ENCODE measurements around the gene SEPTIN2. TPM values are rescaled to one million over a fixed set of nuclear protein-coding genes. Genes with fewer than 3 reads are reported as not detected.

SEPTIN2 gene
- total RNA-seq, 2 experiments from 2014 or later, result 198 to 275 TPM

DNA sequence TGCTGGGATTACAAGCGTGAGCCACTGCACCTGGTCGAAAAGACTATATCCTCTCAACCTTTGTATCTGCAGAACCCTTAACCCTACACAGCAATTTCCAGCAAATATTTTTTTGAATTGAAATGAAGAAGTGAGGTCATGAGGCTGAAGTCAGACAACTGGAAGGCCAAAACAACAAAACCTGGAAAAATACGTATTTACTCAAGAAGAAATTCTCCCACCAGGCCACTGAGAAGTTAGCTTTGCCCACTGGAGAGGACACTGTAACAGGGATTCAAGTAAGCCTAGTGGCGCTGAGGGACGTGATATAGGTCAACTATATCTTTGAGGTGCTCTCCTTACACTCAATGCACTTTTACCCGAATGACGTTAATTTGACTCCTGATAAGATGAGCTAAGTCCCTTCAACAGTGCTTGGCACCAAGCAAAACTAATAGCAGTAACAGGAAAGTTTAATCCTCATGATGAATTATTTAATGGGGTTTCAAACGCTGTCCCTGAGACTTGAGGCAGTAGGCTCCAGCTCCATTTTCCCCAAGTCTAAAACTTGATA lies 2.1 kb upstream of the SEPTIN2 start:
- intact Hi-C loops (cut with micrococcal nuclease; ENCODE audit: unreplicated experiment), result loop anchor here (2.0 to 10.0 kb wide), 2 partner anchors 43 to 729 kb away; partner anchors contain the start of genes CAPN10 and FARP2
- H3K4me1 ChIP-seq (ENCODE audit: insufficient read depth, low read length, poor library complexity, severe bottlenecking), result peaks cover 64% of the 10 kb centered on the region
- H3K4me2 ChIP-seq (ENCODE audit: low read length), result peak overlapping the region; percentile 80
- peaks cover 18% of the 10 kb centered on the region; the same call in 1 of the 2 replicates for H3K36me3 ChIP-seq (ENCODE audit: insufficient read depth, low read length)
- H2AFZ ChIP-seq (ENCODE audit: low read length), result no peak overlapping the region
- peak overlapping the region; percentile 96 for H3K4me3 ChIP-seq (ENCODE audit: low read depth, low read length, poor library complexity, severe bottlenecking)
- TF ChIP-seq EZH2phosphoT487 (IDR thresholded peaks at IDR 0.05; ENCODE audit: borderline replicate concordance, low read depth, low read length), result no peak
- TF ChIP-seq, protein P1, sequence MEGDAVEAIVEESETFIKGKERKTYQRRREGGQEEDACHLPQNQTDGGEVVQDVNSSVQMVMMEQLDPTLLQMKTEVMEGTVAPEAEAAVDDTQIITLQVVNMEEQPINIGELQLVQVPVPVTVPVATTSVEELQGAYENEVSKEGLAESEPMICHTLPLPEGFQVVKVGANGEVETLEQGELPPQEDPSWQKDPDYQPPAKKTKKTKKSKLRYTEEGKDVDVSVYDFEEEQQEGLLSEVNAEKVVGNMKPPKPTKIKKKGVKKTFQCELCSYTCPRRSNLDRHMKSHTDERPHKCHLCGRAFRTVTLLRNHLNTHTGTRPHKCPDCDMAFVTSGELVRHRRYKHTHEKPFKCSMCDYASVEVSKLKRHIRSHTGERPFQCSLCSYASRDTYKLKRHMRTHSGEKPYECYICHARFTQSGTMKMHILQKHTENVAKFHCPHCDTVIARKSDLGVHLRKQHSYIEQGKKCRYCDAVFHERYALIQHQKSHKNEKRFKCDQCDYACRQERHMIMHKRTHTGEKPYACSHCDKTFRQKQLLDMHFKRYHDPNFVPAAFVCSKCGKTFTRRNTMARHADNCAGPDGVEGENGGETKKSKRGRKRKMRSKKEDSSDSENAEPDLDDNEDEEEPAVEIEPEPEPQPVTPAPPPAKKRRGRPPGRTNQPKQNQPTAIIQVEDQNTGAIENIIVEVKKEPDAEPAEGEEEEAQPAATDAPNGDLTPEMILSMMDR (conservative IDR thresholded peaks at IDR 0.05; ENCODE audit: low read length), result no peak
- H3K9me3 ChIP-seq (ENCODE audit: low read length), result no peaks in the 10 kb centered on the region
- peaks cover 88% of the 10 kb centered on the region for H3K79me2 ChIP-seq (ENCODE audit: insufficient read depth, low read depth, low read length)
- H4K20me1 ChIP-seq (ENCODE audit: insufficient read depth, low read length), result peaks cover 55% of the 10 kb centered on the region
- BruUV-seq (replicated peaks), result no TSS peak
- ChIA-PET CTCF (ENCODE audit: unreplicated experiment) (no interaction called here), POLR2A (interaction anchor here (0.5 to 1.5 kb wide), 11 partner anchors 8 to 505 kb away, joined by 3 to 7 read pairs (median 4); no protein-coding TSS in a partner anchor)
- no peaks in the 10 kb centered on the region for H3K9me2 ChIP-seq (ENCODE audit: insufficient read depth, low read length)
- H3K27ac ChIP-seq (ENCODE audit: low read depth, low read length, poor library complexity, severe bottlenecking), result no peak overlapping the region
- DNase-seq (ENCODE audit: low spot score), result no peak

DNA sequence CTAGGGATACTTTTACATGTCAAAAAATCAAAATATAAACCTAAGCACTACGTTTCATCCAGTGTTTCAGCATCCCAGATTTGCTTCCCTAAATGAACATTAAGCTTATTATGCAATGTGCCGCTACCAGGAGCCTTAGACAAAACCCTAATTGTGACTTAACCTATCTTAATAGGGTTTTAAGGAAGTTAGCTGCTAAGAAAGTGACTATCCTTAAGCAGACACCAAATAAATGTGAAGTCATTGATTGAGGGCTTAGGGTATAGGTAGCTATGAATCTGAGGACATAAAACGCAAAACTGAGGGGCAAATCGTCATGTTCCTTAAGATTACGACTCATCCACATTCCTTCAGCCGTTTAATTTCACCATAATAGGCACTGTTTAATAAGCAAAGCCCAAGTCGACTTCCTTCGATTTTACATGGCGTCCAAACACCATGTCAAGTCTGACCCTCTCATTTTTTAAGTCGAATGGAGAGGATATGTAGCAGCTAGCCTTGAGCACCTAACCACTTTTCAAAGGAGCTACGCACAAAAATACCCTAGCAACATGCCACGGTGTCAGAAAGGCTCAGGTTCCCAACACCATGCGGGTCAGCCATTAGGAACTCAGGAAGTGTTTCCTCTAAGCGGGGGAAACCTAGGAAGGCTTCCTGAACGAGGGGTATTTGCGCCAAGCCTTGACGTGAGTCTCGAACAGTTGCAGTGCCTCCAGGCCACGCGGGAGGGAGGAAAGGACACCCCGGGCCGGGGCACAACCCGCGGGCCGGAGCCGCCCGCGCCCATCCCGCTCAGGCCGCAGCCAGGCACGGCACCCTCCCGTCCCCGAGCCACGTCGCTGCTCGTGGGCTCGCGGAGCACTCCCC lies 1.3 kb upstream of the SEPTIN2 start:
- Histone ChIP-seq H3K9me2 (ENCODE audit: insufficient read depth, low read length) (no peaks in the 10 kb centered on the region), H3K4me2 (ENCODE audit: low read length) (peak overlapping the region; percentile 80), H3K27ac (ENCODE audit: low read depth, low read length, poor library complexity, severe bottlenecking) (peak overlapping the region; percentile 87), H4K20me1 (ENCODE audit: insufficient read depth, low read length) (peaks cover 56% of the 10 kb centered on the region), H3K79me2 (ENCODE audit: insufficient read depth, low read depth, low read length) (peaks cover 88% of the 10 kb centered on the region), H3K36me3 (ENCODE audit: insufficient read depth, low read length) (peaks cover 23% of the 10 kb centered on the region), H3K4me3 (ENCODE audit: low read depth, low read length, poor library complexity, severe bottlenecking) (peak overlapping the region; percentile 96), H3K4me1 (ENCODE audit: insufficient read depth, low read length, poor library complexity, severe bottlenecking) (peaks cover 68% of the 10 kb centered on the region), H2AFZ (ENCODE audit: low read length) (peak overlapping the region; percentile 47; the same call in 1 of the 2 replicates), H3K9me3 (ENCODE audit: low read length) (no peaks in the 10 kb centered on the region)
- intact Hi-C loops (cut with micrococcal nuclease; ENCODE audit: unreplicated experiment), result loop anchor here (1.0 to 10.0 kb wide), 5 partner anchors 22 to 730 kb away; partner anchors contain the start of genes CAPN10, FARP2, ING5 and STK25
- DNase-seq (ENCODE audit: low spot score), result no peak
- POLR2A ChIA-PET, result interaction anchor here (0.5 to 1.5 kb wide), 16 partner anchors 9 to 574 kb away, joined by 3 to 7 read pairs (median 4); partner anchors contain the start of gene DTYMK
- no peak for TF ChIP-seq EZH2phosphoT487 (IDR thresholded peaks at IDR 0.05; ENCODE audit: borderline replicate concordance, low read depth, low read length)
- TF ChIP-seq, protein P1 (conservative IDR thresholded peaks at IDR 0.05; ENCODE audit: low read length), result no peak
- CTCF ChIA-PET (ENCODE audit: unreplicated experiment), result interaction anchor here (0.7 kb wide), 1 partner anchor 31 kb away, joined by 3 read pairs; no protein-coding TSS in a partner anchor
- TSS peak; percentile 67 for BruUV-seq (replicated peaks)

Data from OCI-LY7 (cell line).